Uterus (tissue), 2 donors: ENCODE data around the gene RNASEL.

Source experiments
- POLR2A ChIP-seq, 2 donors: fragments of 450-650 bp; IDR thresholded peaks; one replicate each; pipeline ENCODE4 v1.6.1; 2016; ENCODE audit warnings: antibody characterized with exemption in 2 of 2, mild to moderate bottlenecking in 1 of 2, moderate library complexity in 1 of 2
- TF ChIP-seq, protein P1 (sequence below), 4 experiments: fragments of 200-600 bp in 2 of 4; fragments of 450-650 bp in 2 of 4; sonication (generic) in 2 of 4; IDR thresholded peaks; one replicate each; pipeline ENCODE4 v1.5.1; 2016 to 2019; ENCODE audit warnings: antibody characterized with exemption in 4 of 4, mild to moderate bottlenecking in 2 of 4, moderate library complexity in 1 of 4

DNA sequence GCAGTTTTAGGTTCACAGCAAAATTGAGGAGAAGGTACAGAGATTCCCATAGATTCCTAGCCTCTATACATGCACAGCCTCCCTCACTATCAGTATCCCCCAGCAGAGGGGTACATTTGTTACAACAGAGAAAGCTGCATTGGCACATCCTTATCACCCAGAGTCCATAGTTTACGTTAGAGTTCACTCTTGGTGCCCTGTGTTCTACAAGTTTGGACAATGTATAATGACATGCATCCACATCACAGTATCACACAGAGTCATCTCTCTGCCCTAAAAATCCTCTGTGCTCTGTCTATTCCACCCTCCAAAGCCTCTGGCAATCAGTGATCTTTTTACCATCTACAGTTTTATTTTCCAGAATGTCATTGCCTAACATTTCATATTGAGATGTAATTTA lies 37.5 kb upstream of the RNASEL start:
- no peak for TF ChIP-seq POLR2A (IDR thresholded peaks at IDR 0.05)
- TF ChIP-seq, protein P1, sequence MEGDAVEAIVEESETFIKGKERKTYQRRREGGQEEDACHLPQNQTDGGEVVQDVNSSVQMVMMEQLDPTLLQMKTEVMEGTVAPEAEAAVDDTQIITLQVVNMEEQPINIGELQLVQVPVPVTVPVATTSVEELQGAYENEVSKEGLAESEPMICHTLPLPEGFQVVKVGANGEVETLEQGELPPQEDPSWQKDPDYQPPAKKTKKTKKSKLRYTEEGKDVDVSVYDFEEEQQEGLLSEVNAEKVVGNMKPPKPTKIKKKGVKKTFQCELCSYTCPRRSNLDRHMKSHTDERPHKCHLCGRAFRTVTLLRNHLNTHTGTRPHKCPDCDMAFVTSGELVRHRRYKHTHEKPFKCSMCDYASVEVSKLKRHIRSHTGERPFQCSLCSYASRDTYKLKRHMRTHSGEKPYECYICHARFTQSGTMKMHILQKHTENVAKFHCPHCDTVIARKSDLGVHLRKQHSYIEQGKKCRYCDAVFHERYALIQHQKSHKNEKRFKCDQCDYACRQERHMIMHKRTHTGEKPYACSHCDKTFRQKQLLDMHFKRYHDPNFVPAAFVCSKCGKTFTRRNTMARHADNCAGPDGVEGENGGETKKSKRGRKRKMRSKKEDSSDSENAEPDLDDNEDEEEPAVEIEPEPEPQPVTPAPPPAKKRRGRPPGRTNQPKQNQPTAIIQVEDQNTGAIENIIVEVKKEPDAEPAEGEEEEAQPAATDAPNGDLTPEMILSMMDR (IDR thresholded peaks at IDR 0.05) = no peak
